Stimulated activated CD4-positive, alpha-beta T cell treated with anti-CD3 and anti-CD28 coated beads, TNF-alpha, amount 100 ng/mL, for 1 hour (primary cell): Measurements from ENCODE around the gene VPS4B.

ENCODE experiments used
- DNase-seq, 3 donors: peaks; one replicate each; pipeline ENCODE4 v3.0.0-alpha.2; 2020; ENCODE audit warnings: low read depth in 3 of 3, low spot score in 1 of 3

Gene VPS4B

DNA sequence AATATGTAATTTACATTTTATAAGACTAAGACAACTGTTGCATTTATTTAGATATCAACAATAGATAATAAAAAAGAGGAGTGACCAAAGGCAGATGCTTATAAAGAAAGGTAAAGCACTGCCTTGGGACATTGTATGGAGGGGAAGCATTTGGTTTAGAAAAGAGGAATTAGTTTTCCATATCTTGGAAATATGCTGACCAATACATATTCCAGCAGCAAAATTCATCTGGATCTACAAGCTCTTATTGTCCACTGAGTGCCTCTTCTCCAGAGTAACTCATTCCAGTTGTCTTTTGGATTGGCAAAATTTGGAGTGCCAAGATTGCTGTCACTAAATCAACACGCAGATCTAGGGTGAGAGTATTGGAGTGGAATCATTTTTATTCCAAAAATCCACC, 8.9 kb upstream of the VPS4B start:
- DNase-seq: no peak

DNA sequence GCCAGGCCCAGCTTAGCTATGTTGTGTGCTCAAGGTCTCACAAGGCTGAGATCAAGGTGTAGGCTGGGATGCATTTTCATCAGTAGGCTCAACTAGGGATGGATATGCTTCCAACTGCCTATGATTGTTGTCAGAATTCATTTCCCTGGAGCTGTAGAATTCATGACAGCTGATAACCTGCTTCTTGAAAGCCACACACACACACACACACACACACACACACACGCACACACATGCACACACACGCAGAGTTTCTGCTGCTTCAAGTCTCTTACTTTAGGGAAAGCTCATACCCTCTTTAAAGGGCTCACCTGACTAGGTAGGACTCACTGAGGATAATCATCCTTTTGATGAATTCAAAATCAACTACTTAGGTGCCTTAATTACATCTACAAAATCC, 8.2 kb upstream of the VPS4B start:
- DNase-seq: no peak

DNA sequence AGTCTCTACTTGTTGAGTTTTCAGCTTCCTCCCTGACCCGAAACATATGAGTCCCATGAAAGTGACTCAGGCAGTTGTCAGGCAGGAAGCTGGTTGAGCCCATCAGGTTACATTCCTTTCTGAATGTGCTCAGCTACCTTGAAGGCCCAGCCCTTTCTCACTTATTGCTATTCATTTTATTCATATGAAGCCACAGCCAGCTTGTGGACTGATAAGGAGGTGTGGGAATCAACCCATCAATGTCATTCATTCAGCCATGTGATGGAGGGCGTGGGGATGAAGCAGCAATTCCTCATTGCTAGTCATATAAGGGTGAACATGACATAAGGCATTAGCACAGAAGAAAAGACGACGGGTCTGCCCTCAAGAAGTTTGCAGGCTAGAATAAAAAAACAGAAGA, 5.3 kb upstream of the VPS4B start:
- no peak for DNase-seq

DNA sequence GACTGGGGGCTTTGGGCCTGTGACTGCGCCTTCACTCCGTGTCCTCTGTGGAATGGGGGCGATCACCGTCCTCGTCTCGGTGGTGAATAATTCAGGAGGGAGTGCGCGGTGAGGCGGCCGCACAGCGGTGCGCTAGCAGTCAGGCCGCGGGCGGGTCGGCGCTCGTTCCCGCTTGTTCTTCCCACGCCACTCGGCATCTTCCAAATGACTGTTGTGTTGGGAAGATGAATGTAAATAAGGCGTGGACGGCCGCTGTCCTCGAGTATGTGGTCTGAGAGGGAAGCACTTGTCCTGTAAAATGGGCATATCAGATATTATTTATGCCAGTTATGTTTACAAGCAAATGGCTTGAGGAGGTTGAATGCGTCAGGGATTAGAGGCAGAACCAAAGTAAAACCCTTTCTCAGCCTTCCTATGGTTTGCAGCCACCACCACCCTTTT, 608 bp upstream of the VPS4B start:
- no peak for DNase-seq

DNA sequence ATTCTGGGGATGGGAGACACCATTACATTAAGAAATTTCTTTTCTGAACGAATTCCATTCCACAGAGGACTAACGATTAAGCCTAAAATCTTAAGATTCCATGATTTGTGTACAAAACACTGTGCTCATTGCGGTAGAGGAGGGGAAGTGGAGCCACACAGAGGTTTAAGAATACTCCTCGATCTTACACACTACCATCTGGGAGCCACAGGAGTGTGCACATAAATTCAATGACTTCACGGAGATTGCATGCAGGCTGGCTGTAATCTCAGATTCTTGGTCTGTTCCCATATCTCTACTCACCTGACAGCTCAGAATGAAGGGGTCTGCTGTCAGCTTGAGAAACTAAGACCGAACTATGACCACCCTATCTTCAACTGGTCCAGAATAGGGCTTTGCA, 762 bp downstream of the VPS4B start:
- DNase-seq: no peak

DNA sequence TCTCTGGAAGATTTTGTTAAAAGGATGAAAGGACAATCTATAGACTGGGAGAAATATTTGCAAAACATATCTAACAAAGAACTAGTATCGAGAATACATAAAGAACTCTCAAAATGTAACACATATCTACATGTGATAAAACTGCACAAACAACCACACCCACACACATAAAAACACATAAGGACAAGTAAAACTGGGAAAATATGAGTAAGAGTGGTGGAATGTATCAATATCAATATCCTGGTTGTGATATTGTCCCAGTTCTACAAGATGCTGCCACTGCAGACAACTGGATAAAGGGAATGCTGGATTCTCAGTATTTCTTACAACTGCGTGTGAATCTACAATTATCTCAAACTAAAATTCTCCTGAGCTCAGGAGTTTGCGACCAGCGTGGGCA, 9.3 kb downstream of the VPS4B start:
- DNase-seq: no peak

DNA sequence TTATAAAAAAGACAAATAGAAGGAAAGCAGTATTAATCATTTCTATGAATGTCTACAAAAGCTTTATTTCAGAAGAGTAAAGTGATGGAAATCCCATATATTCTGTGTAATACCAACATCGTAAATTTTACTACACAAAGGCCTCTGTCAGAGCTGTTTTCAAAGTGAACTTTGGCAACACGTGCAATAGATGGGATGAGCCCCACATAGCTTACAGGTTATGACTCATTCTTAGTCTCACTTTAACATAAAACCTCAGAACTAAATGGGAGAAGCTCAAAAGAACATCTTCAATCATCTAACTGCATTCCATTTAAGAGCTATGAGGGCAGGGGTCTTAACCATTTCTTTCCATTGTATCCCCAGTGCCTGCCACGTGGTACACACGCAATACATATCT, 11.5 kb downstream of the VPS4B start:
- no peak for DNase-seq

DNA sequence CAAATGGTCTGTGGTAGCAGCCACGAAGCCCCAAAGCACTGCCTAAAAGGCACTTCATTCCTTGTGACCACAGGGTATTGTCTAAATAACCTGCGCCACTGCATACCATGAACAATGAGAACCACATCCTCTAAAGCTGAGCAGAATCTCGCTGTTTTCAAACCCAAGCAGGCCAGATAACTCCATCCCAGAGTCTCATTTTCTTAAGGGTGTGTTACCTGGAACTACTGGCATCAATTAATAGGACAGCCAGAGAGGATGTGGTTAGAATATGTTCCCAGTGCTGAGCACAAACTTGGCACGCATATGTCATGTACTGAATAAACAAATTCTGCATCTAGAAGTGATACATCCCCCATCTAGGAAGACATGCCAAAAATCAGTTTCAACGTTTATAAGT, 13.0 kb downstream of the VPS4B start:
- no peak for DNase-seq

DNA sequence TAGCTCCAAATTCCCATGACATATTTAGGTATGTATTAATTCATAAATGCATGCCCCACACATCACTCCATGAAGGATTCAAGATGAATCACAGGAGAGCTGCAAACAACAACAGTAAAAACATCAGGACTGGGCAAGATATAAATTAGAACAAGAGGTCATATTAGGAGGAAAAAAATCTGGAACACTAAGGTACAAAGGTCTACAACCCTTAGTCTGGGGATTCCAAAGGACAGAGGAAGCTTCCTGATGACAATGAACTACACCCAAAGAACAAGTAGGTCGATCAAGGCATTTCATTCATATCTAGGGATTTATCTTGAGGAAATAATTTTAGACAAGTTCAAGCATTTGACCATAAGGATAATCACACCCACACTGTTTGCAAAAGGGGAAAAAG, 14.5 kb downstream of the VPS4B start:
- no peak for DNase-seq

DNA sequence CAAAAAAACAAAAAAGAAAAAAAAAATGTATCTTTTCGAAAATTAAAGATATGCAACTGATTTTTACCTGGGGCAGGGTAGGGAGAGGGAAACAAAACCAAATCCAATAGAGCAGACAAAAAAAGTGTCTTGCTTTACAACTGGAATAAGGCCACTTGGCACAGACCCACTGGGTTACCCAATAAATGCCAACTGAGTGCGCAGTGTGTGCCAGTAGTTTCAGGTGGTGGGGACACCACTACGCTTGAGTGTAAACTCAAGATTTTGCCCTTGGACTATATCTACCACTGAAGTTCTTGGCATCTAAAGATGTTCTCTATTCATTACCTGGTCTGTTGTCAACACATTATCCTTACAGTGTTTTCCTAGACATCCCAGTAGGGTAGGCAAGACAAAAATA, 16.3 kb downstream of the VPS4B start:
- no peak for DNase-seq

DNA sequence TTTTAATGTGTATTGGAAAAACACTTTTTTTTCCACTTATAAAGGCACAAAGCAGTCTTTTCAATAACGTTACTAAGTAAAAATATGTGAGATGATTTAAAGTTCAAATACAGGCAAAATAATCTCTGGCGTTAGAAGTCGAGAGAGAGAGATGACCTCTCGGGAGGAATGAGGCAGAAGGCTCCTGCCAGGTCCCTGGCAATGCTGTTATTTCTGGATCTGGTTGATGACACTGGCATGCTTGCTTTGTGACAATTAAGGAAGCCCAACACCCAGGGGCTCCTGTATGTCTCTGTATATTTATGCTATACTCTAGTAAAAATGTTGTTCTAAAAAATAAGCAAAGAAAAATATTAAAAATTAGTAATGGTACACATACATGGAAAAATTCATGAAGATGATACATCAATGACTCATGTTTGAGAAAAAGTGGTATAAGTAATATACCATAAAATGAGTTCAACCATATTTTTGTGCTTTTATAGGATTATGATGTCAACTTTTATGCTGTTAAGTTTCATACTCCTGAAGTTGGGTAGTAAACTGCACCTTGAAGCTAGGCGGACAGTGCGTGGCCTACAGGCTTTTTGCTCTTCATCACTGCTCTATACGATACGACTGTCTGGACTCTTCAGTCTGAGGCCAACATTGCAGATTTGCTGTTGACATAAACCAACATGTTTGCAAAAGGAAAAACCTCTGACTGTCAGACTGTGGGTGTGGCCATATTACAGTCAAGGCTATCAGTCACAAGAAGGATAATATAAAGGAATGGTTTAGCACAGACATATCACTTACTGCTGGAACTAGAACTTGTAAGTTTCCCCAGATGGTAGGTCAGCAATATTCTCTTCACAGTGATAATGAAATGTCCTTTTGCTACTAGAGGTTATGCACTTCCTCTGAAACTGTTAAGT, 19.8 kb downstream of the VPS4B start:
- DNase-seq: no peak

DNA sequence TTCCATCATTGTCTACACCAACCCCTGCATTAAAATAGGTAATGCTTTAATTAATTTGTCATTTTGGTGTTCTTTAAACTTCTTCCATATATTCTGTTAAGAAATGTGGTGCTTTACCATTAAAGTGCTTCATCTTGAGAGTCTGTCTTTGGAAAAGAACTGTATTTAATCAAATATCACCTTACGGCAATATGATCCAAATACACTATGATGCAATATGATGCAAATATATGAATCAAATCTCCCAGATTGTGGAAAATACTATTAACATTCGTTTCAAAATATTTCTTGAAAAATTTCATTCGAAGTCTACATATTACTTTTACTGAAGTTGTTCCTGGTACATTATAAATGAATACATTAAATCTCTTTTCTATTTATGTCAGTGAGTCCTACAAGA, 23.0 kb downstream of the VPS4B start:
- no peak for DNase-seq

DNA sequence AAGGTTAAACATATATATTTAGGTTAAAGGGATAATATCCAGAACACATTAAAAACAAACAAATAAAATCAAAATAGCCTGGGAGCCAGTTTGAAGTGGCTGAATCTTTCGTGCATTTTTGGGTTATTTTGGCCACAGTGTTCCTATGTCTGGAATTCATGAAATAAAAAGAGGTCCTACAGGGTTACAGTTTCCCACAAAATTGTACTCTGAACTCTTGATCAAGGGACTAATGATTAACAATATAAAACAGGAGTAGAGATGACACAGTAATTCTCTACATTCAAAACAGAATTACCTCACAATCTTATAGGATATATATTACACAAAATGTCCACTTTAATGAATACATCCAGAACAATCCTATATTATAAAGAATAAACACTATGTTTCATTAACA, 24.9 kb downstream of the VPS4B start:
- DNase-seq: no peak

DNA sequence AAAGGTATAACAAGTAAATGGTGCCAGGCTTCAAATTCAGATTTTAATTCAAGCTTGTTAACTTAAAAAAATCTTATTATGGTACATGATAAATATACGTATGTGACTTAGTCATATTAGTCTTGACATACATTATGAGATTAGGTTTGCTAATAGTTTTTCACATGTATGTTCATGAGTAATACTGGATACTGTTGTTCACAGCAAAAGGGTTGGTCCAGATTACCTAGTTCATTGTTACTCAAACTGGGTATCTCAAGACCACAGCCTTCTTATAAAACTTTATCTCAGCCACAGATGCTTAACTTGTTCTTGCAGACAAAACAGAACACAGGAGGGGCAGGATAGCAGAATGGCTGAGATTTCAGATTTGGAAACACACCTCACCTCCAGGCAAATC, 26.8 kb downstream of the VPS4B start:
- no peak for DNase-seq

DNA sequence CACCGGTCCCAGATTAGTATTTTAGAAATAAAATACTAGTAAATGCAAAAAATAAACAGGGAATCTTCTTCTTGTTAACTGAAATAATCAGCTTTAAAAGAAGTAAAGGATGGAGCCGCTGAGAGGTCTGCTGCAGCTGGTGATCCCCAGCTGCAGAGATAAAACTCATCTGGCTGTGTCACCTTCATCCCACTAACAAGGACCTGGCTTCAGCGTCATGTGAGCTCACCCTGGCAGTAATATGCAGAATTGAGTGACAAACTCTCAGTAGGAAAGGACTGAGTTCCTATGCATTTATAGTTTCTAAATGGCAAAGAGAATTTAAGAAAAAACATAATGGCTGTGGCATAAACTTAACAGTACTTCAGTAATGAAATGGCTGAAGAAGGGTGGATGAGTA, 27.3 kb downstream of the VPS4B start:
- no peak for DNase-seq

DNA sequence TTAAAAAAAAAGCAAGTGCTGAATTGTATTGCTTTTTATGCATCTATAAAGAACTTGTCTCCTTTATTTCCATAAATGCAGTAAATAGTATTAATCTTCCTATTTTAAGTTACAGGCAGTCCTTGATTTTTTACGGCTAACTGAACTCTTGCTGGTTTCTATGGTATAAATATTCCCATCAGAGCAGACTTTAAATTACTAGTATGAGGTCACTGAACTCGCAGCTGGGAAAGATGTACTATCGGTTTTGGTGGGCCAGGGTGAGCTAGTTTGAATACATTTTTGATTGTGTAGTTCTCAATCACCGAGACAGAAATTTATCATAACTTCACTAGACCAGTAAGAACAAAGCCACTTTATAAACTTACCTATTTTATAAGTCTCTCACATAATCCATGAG, 34.4 kb downstream of the VPS4B start:
- no peak for DNase-seq

DNA sequence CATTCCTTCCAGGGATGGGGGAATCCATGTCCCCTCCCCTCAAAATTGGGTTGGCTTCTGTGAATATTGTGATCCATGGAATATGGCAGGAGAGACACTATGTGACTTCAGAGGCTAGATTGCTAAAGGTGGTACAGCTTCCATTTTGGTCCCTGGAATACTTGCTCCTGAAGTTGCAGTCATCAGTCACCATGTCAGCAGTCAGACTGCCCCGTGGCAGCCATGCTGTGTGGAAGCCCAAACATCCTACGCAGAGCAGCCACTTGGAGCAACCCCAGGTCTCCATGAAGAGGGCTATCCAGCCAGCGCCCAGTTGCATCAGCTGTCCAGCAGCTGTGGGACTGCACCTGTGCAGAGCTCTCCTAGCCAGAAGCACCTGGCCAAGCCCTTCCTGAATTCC, 39.4 kb downstream of the VPS4B start:
- DNase-seq: no peak

DNA sequence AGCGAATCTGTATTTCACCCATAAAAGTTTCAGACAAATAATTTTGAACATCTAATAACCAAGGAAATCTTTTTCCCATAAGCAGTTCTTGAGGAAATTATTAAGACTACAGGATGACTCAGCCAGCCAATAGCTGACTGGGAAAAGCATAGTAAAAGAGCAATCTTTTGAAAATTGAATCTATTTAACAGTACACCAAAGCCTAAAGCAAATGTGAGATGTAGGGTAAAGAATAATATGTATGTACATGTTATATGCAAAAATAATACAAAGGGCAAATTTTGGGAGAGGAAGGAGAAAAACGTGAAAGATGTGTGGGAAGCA, 42.7 kb downstream of the VPS4B start:
- no peak for DNase-seq

DNA sequence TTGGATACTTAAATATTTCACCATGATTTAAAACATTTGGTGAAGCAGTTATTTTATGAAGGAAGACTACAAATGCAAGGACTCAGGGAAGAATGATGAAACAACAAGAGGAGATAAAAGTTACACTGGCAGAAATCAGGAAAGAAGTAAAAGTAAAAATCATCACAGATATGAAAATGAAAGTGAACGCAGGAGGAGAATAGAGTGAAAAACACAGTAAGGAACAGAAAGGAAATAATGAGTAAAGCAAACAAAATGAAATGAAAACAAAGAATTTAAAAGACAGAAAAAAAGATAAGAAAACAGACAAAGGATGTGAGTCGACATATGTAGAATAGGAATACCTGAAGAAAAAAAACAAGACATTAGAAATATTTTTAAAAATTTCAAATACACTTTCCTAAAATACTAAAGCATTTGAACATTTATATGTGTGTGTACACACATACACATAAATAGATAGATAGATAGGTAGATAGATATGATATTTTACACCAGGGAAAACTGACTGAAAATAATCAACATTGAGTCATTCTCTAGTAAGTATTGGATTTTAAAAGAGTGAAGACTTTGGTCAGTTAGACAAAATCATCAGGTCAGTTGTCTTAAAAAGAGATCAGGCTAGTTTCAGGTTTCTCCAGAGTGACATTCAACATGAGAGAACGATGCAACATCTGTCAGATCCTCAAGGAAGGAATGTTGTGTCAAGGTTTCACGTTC, 43.2 kb downstream of the VPS4B start:
- DNase-seq: no peak

DNA sequence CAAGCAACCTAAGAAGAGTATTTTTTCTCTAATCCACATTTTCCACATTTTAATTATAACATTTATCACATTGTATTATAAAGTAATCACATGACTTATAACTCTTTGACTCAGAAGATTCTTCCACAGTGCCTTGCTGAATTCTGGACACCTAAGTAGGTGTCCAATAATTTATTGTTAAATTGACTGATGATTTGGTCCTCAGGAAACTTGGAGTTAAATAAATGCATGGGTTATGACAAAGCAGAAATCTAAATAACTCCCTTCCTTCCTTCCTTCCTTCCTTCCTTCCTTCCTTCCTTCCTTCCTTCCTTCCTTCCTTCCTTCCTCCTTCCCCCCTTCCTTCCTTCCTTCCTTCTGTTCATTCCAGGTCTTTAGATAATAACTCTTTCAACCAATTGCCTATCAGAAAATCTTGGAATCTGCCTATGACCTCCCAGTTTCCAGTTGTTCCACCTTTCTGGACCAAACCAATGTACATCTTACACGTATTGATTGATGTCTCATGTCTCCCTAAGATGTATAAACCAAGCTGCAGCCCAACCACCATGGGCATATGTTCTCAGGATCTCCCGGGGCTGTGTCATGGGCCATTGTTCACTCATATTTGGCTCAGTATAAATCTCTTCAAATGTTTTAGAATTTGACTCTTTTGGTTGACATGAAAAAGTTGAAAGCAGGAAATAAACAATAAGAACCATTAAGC, 44.8 kb downstream of the VPS4B start:
- no peak for DNase-seq

DNA sequence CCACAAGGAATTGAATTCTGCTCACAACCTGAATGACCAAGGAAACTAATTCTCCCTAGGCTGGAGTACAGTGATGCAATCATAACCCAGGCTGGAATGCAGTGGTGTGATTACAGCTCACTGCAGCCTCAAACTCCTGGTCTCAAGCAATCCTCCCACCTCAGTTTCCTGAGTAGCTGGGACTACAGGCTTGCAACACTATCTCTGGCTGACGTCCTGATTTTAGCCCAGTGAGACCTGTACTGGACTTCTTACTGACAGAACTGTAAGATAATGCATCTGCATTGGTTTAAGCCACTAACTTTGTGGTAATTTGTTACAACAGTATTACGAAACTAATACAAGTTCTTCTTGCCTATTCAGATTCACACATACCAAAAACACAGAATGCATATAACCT, 45.7 kb downstream of the VPS4B start:
- DNase-seq: no peak

DNA sequence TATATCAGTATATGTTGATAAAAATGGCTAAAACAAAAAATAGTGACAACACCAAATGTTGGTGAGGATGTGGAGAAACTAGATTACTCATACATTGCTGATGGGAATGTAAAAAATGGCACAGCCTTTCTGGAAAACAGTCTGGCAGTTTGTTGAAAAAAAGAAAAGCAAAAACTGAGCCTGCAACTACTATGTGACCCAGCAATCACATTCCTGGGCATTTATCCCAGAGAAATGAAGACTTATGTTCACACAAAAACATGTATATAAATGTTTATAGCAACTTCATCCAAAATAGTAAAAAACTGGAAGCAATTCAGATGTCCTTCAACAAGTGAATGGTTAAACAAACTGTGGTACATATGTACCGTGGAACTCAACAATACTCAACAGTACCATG, 47.7 kb downstream of the VPS4B start:
- DNase-seq: no peak
